HG02678 (cell line): ENCODE measurements around the gene RAB11A.

Source experiments
- ATAC-seq: cut with Tn5 transposase; IDR thresholded peaks from one replicate; pipeline ENCODE4 v1.9.1; 2021; ENCODE audit warnings: mild to moderate bottlenecking, moderate library complexity; ENCODE audit not compliant: unreplicated experiment

RAB11A gene

GRCh38 chr15:65869126-65869953, at the start of gene RAB11A:
TSS of gene RAB11A (plus strand) at chr15:65869491. CDS start at chr15:65869586, 95 bp downstream.
- peak; percentile 94 for ATAC-seq

GRCh38 chr15:65819563-65819960, 49.7 kb upstream of the RAB11A start:
- ATAC-seq = no peak

GRCh38 chr15:65821070-65821469, 48.2 kb upstream of the RAB11A start:
- ATAC-seq = no peak

GRCh38 chr15:65822316-65822715, 47.0 kb upstream of the RAB11A start:
- ATAC-seq = no peak

GRCh38 chr15:65824031-65824743, 45.1 kb upstream of the RAB11A start:
- no peak for ATAC-seq

- ATAC-seq = no peak
Measured at GRCh38 chr15:65824941-65825544, 44.2 kb upstream of the RAB11A start.

- no peak for ATAC-seq
Measured at GRCh38 chr15:65827065-65827464, 42.2 kb upstream of the RAB11A start.

- ATAC-seq = no peak
Measured at GRCh38 chr15:65828585-65828984, 40.7 kb upstream of the RAB11A start.

GRCh38 chr15:65829130-65829764, 40.0 kb upstream of the RAB11A start:
- no peak for ATAC-seq

- ATAC-seq = no peak
Measured at GRCh38 chr15:65832549-65833364, 36.5 kb upstream of the RAB11A start.

GRCh38 chr15:65833501-65834205, 35.6 kb upstream of the RAB11A start:
- no peak for ATAC-seq

GRCh38 chr15:65834603-65835282, 34.5 kb upstream of the RAB11A start:
- no peak for ATAC-seq

- ATAC-seq = no peak
Measured at GRCh38 chr15:65835447-65835846, 33.8 kb upstream of the RAB11A start.

GRCh38 chr15:65836665-65837064, 32.6 kb upstream of the RAB11A start:
- ATAC-seq = no peak

- ATAC-seq = no peak
Measured at GRCh38 chr15:65837301-65838294, 31.7 kb upstream of the RAB11A start.

GRCh38 chr15:65839354-65839901, 29.9 kb upstream of the RAB11A start:
- no peak for ATAC-seq

- no peak for ATAC-seq
Measured at GRCh38 chr15:65839985-65840384, 29.3 kb upstream of the RAB11A start.
